Activated CD4-positive, alpha-beta T cell treated with anti-CD3 and anti-CD28 coated beads, Interleukin-2, amount 50 U/mL, for 16 hours (primary cell): ENCODE data around the gene KL.

Experiments used
- DNase-seq: peaks from one replicate; pipeline ENCODE4 v3.0.0-alpha.2; 2020

Gene KL

DNA sequence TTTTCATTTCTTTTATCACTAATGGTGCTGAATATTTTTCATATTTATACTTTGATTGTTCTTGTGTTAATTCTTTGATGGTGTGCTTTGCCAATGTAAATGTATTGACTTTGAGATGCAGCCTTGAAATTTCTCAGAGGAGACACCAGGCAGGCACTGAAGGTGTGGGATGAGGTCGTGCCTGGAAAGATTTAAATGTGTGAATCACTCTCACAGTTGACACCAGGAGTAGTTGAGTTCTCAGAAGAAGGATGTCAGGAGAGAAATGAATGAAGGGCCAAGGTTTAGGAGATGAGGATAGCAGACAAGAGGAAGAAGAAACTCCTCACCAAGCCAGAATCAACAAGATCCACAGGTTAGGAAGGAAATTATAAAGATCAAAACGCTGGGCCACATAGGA is 10.1 kb upstream of the KL start:
- no peak for DNase-seq

DNA sequence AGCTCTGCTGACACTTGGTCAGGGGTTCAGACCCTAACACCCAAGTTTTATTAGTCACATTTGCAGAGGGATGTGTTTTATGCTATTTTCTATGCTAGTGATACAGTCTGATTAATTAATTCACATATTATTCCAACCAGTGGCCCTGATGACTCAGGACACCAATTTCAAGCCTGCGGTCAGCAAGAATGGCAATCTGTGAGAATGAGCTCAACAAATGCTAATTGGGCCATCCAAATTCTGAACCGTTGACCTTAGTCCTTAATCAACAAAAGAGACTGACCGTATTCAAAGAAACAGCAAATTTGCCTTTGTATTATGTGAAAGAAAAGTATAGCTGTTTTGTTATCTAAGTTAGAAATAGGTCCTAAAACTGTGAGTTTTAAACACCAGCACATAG is 9.6 kb upstream of the KL start:
- no peak for DNase-seq

DNA sequence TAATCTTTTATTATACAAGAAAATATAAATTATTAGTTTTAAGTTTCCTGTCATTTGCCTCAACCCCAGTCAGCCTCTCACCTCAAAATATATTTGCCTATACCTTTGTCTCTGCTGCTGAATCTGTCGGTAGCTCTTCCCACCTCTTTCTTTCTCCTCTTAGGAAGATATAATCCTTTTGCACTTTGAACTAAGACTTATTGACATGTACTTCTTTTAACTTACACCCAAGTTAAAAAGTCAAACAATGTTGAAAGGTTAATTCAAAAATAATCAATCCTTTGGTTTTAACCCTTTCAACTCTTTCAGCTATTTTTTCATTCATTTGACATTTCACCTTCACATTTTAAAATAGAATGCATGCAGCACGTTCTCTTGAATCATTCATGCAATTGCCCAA is 9.0 kb upstream of the KL start:
- DNase-seq, result no peak

DNA sequence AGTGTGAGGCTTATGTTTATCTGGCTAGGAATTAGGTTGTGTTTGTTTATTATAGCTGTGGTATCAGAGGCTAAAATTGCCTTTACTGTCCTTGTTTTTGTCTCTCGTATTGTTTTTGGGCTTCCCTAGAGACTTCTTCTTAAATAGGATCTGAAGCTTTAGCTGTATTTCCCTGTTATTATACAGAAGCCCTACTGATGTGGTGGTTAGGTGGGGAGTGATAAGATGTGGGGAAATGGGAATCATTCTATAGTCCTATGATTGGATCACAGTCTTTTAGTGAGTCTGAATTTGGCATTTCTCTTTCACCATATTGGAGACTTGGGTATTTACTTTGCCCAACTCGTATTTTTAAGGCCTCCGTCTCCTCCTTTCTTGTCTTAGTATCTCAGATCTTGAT is 8.3 kb upstream of the KL start:
- DNase-seq, result no peak

DNA sequence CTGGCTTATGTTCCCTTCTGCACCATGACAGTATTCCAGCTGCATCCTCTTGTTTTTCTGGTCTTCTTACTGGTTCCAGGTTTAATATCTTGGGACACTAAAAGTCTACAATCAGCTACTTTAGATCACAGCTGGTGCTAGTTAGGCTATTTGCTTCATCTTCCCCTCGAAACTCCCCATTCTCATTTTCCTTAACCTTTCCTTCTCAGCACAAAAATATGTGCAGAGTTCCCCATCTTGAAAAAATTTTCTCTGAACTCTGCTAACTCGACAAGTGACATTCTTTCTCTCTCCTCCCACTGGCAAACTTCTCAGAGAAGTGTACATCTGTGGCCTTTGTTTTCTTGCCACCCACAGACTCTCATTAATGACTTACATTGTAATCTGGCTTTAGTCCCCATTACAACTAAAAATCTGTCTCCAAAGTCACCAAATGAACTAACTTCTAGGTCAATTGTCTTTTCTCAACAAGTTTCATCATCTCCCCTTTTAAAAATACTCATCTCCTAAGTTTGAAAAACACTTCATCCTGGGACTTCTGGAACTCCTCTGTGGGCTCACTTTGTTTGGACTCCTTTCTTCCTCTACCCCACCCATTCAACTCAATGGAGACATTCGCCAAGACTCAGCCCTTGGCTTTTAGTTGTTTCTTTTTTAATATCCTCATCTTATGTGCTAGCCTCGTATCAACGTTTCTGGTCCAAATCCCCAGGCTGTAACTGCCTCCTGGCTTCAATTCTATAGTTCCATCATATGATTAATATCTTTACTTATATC is 7.1 kb upstream of the KL start:
- DNase-seq, result no peak

DNA sequence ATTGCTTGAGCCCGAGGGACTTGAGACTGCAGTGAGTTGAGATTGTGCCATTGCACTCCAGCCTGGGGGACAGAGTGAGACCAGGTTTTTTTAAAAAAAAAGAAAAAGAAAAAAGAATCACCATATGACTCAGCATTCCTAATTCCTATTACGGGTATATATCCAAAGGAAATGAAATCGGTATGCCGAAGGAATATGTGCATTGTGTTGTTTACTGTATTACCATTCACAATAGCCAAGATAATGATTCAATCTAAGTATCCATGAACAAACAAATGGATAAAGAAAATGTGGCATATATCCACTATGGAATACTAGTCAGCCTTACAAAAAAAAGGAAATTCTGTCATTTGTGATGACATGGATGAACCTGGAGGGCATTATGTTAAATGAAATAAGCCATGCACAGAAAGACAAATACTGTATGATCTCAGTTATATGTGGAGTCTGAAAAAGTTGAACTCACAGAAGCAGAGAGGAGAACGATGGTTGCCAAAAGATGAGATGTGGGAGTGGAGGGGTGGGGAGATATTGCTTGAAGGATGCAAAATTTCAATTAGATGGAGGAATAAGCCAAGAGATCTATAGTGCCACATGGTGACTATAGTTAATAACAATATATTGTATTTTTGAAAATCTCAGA is 4.3 kb upstream of the KL start:
- no peak for DNase-seq

DNA sequence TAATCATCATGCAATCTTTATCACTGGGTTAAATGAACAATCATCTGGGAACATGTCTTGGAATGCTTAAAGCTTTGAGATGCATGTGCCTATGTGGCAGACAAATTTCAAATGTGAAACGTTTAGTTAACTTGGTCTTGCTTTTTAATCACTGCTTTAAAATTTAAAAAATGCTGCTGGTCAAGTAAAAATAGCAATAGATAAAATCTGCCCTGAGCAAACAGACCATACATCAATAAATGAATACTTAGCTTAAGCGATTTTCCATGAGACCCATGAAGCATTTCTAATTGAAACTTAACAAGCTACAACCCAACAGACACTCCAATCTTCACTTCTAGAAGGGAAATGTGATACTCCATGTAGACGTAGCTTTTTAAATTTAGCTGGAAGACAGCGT is 1.9 kb upstream of the KL start:
- no peak for DNase-seq

DNA sequence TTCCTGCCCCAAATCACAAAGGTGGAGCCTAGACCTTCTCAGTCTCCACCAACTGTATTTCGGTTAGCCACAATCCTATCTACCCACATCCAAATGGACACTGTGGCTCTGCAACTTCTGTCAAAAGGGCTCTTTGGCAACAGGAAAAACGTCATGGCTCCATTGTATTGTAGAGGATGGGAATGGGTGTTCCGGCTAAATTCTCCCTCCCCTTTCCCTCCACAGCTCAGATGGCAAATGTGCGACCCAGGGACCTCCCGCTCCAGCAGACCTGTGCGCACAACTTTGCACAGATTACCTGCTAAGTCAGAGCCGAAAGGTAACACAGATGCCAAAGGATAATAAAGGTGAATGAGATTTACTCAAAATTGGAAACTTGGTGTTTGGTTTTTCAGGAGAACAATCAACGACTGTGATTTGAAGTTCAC is 968 bp upstream of the KL start:
- no peak for DNase-seq

DNA sequence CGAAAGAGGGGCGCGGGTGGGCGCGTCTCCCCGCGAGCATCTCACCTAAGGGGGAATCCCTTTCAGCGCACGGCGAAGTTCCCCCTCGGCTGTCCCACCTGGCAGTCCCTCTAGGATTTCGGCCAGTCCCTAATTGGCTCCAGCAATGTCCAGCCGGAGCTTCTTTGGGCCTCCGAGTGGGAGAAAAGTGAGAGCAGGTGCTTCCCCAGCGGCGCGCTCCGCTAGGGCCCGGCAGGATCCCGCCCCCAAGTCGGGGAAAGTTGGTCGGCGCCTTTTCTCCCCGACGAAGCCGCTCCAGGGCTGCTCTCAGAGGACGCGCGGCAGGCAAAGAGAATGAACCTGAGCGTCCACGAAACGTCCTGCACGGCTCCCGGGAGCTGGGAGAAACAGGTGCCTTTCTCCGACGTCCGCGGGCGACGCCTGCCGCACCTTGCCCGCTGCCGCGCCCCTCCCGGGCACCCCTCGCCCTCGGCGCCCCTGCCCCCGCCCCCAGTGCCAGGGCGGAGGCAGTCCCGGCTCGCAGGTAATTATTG is 366 bp upstream of the KL start:
- DNase-seq, result no peak

DNA sequence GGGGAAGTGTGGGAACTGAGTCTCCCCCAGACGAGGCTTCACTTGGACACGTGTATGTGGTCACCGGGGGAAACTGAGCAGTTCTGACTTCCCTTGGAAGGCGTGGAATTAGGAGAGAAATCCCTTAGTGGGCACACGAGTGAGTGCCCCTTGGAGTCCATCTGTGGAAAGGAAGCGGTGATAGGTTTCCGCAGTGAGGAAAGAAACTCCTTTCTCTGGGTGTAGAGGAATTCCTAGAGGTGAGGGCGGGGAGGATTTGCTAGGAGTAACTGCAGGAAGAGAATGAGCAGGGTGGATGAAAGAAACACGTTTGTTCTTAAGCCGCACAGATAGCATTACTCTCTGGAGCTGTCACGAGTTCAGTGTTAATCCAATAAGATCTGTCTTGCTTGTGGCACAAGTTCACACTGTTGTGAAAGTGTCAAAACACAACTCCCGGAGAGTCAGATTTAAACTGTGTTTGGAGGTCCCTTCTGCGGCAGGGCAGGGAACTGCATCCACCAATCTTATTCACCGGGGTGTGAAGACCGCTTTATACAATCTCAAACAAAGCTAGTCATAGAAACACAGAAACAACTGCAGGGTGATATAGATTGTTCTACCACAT is 1.2 kb downstream of the KL start:
- DNase-seq, result peak; percentile 89

DNA sequence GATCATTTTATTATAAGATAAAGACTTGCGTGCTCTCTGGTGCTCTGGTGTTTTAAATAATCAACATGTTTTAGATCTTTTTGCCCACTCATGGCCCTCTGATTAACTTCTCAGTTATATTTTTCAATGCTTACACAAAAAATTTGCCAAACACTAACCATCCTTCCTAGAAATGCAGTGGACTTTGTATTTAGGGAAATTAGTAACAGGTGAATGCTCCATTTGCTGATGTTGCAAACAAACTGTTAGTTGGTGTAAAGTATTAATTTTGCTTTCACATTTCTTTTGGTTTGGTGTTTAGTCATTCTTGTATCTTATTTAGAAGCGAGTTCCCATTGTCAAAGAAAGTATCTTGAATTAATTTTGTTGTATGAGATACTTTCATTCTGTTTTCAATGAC is 2.7 kb downstream of the KL start:
- no peak for DNase-seq

DNA sequence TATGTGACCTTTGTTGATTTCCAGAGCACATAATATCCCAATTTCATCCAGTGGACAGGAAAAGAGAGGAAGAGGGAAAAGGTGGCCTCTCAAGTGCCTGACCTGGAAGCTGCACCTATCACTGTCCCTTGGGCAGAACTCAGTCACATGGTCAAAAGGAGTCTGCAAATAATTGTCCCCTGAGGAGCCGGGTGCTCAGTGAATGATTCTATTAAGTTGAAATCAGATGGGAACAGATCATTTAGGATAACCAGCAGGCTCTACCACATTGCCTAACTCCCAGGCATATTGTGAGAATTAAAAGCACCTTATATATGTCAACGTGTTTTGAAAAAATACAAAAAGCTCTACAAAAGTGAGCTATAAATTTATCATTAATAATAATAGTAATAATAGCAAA is 6.8 kb downstream of the KL start:
- DNase-seq, result no peak

DNA sequence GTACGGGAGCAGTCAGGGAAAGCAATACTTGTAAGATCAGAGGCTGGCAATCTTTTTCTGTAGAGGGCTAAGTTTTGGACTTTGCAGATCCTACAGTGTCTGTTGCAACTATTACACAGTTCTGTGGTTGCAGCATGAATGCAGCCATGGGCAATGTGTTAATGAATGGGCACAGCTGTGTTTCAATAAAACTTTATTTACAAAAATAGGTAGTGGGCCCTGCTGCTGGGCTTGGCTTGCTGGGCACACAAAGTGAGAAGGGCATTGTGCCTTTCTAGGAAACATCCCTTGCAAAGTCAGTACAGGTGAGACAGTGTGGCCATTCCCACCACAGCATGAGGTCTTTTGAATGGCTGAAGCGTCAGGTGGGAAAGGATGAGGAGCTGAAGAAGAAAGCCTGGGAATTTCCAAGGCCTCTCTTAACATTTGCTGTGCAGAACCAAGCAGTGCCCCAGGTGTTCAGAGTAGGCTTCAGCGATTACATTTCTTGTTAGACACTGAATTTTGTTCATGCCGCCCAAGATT is 9.1 kb downstream of the KL start:
- DNase-seq, result no peak

DNA sequence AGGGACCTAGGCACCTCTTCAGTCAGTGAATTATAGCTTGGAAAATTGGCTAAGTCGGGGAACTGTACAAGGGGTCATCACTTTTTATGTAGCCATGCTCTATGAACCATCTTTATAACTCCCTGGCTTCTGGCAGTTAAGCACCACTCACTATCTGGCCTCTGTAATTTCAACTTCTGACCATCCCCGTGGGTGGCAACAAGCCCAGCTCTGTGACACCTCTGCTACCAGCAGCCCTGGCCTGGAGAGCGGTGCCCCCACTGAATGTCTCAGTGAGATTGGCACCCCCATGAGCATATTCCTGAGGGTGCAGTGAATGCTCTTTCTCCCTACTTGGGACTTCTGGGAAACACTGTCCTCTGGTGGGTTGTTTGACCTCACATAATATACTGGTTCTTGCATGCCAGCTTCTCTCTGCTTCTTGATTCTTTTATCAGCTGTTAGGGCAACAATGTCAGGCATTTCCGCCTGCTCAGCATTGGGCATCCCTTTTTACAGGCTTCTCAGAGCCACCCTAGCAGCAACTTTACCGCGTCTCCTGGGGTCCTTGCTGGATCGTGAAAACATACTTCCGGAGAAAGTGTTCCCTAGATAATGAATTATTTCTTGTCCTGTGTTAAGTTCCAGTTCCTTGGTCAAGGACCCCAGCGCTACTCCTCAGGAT is 10.4 kb downstream of the KL start:
- DNase-seq, result no peak

DNA sequence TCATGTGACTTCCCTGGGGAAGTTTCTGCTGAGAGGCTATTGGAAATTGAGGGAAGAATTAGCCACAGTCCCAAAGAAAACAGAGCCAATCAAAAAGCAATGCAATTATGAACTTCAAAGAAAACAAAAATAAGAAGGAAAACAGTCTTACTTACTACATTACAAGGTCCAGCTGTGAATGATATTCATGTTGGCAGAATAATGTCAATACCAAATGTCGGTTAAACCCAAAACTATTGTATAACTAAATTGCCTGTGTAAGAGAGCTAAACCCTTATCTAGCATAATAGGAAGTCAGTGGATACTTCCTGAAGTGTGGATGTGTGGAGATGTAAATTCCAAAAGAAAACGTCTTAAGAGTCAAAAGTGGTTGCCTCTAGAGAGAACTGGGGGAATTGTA is 12.4 kb downstream of the KL start:
- DNase-seq, result no peak

DNA sequence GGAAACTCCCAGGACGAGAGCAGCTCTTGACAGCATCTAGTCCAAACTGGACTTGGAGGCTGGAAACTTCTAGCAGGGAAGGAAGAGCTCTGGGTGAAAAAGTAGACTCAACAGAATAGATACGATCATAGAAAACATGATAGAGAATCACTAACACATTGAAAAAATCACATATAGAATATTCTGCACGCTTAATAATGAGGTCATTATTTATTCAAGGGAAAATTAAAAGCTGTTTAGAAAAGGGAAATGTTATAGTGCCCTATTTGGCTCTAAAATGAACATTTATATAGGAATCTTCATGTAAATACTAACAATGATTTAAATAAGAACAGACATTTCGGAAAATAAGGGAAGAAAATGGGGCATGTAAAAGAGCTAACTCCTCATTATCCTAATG is 15.1 kb downstream of the KL start:
- no peak for DNase-seq

DNA sequence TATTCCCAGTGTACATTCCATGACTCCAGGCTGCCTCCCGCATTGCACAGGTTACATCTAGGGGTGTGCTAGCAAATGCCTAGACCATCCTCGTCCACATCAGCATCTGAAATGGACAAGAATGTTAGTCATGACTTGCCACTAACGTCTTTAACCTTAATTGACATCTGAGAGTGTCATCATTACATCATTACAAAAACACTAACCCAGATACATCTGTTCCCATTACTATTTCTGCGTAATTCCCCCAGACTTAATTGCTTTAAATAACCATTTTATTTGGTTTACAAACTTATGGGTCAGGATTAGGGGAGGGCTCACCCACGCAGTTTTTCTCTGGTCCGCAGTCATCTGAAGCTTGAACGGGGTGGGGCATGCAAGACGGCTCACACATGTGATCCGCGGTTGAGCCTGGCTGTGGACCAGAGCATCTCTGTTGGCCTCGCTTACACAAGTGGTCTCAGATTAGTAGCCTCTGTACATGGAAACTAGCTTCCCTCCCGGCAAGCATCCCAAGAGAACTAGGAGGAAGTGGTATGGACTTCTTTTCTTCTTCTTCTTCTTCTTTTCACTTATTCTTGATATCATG is 15.9 kb downstream of the KL start:
- DNase-seq, result no peak

DNA sequence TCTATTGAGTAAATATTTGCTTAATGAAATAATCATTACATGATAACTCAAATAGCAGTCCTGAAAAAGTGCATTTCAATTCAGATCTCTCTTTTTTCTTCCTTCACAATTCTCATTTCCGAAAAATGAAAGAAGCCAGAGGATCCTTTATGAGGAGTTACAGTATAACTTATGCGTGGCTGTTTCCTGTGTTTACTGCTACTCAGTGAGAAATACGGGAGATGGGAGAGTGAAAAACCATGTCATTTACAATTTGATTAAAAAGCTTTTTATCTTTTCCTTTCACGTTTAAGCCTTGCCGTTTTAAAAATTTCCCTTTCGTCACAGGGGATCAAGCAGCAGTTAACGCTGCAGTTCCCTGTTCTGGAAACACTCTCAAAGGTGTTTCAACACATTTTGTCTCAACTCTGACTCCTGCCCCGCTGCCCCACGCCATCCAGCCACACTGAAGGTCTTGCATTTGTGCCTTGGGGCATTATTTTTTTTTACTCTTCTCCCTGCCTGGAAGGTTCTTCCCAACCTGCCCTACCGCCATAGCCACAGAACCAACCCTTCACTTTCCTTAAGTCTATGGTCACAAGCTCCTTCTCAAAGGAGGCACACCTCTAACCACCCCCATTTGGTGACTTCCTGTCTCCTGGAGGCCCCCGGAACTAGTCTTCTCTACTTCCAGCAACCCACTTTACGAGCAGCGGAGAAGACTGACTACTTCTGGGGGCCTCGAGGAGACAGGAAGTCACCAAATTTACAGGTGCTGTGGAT is 17.0 kb downstream of the KL start:
- DNase-seq, result peak; percentile 24

DNA sequence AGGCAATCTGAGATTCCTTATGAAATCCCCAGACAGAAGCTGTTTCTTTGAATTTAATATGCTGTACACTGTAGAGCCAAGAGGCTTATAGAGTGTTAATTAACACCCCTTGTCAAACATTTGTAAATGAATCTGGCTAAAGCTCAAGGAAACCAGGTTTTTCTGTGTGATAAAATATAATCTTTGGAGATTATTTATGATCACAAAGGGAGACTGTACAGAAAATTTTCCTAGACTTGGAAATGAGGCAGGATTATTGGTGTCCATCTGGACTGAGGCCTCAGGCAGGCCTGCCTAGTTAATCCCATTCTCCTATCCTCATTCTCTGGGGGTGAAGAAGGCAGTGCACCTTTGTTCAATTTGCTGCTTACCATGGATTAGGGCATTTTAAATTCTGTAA is 17.8 kb downstream of the KL start:
- no peak for DNase-seq

DNA sequence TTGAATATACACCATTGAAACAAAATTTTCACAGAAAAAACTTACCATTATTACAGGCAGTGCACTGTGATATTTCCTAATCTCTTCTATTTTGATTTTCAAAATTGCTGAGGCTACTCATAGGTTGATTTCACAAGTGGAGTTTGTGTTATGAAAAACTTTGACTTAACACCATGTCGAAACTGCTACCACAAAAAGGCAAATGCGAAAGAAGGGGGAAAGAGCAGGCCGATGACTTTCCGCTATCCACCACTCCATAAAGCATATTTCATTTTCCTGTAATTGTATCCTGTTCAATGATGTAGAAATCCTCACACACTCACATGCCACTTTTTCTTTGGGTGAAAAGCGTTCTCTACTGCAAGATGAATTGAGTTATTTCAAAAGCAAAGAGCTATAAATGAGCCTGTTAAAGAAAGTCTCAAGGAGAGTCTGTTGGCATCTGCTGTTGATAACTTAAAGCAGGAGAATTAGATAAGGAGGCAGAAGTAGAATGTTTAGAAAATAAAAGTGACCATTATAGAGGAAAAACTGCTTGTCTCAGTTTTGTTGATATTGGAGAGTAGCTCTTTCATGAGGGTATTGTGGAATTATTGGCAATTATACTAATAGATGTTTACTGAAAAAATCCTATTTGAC is 18.8 kb downstream of the KL start:
- DNase-seq, result no peak

DNA sequence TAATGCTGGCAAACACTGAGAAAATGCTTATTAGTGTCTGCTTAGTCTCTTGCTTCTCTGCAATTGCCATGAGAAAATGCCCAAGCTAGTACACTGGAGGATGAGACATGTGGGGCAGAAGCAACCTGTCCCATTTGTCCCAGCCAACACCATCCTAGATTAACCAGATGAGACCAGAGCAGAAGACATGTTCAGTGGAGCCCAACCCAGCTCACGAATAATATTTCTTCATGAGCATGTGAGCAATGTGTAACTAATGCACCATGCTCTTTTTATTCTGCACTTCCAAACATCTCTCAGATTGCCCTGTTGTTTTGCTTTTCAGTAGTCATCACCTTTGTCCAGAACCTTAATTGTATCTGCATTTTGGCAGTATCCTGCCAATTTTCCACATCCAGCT is 21.4 kb downstream of the KL start:
- DNase-seq, result no peak

DNA sequence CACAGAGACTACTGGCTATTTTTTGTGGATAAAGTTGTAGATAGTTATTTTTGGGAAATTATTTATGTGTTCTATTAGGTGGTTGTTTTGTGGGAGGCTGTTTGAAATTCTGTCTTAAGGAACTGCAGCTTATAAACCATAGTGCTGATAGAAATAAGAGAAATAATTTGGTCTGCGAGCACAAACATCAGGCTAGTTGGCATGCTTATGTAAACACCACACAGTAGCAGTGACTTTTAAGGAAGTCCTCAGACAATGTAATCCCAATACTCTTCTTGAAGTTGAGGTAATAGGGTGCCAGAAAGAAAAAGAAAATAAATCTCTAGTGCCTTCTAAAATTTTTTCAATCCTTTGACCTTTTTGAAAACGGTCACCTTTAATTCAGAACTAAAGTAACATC is 23.9 kb downstream of the KL start:
- no peak for DNase-seq
